SW480 (cell line): Measurements from ENCODE around the gene NENF.

Experiments used
- DNase-seq: peaks from one replicate; pipeline ENCODE4 v3.0.0-alpha.2; 2016; ENCODE audit warnings: low spot score

The NENF gene

DNA sequence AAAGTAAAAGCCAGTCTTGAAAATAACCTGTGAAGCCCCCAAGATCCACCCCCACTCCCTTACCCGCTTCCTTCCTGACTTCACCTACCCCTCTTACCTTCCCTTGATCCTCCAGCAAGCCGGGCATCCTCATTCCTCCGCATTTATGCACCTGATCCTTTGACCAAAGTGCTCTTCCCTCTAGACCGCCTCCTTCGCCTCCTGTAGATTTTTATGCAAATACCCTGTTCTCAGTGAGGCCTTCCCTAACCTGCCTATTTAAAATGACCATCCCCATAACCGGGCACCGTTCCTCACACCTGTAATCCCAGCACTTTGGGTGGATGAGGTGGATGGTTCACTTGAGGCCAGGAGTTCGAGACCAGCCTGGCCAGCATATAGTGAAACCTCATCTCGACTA is 1.1 kb upstream of the NENF start:
- DNase-seq = no peak

DNA sequence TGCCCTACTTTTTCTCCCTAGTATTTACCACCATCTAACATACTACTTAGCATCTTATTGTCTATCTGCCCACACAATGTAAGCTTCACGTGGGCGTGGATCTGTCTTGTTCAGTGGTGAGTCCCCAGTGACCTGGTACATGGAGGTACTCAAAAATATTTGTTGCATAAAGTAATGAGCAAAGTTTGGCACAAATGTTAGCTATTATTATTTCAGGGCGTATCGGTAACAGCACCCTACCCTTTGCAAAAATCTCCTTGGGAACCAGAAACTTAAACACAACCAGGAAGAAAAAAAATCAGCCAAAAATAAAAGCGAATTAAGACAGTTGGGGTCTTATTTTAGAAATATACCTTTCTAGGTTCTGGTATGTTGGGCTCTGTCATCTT is 454 bp upstream of the NENF start:
- DNase-seq = peak; percentile 10

DNA sequence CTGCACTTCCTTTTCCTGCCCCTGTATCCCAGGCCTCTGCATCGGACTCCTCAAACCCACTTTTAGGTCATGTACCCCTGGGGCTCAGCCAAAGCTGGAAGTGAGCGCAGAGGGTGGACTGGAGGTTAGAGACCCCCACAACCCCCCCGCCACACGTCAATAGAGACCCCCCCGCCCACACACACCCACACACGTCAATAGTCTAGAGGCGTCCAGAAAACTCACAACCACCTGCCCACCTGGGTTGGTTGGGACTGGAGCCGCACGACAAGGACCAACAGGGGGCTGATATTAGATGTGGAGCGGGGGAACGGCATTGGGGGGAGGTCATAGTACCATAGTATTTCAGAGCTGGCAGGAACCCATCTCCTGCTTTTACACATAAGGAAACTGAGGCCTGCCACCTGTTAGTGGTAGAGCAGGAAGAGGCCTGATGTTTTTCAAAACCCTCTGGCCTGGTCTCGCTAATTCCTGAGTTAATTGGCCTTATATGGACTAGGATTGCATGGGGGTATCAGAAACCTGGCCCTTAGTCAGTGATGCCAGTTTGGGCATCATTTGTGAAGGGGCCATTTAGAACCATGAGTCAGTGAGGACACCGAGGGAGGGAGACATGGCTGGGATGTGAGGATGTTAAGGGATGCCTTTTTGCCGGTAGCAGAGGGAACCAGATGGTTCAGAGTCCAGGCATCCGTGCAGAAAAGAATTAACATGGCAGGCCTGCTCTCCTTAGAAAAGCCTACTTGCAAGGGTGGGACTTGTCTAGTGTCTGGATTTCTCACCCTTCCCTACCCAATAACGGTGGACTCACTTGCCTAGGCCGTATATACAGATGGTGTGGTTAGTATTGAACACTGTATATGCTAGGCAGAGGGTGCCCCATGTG is 1.1 kb downstream of the NENF start:
- DNase-seq = no peak

DNA sequence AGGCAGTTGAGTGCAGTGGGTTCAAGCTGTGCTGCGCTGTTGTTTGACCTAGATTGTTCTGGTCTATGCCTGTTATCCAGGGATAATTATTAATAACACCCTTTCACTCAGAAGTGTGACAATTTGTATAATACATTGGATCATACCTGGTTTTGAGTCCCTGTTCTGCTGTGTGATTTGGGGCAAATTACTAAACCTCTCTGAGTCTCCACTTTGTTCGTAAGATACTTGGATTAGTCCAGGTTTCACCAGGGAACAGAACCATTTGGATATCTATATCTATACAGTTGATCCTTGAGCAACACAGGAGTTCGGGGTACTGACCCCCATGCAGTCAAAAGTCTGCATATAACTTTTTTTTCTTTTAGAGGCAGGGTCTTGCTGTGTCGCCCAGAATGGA is 2.3 kb downstream of the NENF start:
- DNase-seq = no peak

DNA sequence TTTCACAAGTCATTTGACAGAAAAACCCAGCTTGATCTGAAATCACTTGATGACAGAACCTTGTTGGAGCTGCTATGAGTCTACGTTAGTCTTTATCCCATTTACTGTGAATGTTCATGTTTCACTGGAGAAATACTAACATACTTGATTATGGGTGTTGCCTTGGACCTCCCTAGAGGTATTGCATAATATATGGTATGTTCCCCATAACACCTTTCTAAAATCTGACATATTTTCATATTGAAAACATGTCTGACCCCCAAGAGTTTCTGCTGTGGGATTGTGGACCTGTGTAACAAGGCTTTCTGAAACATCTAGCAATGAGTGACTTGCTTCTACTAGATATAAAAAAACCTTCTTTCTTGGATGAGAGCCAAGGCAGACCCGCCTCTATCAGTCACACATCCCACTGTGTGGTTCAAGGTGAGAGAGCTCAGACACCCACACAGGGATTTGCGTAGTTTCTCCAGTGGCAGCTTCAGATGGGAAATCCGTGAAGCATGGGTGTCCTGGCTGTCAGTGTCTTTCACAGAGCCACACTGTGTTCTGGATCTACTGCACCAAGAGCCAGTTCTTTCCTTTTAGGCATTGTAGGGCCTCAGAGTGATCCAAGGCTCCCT is 4.6 kb downstream of the NENF start:
- peak; percentile 15 for DNase-seq

DNA sequence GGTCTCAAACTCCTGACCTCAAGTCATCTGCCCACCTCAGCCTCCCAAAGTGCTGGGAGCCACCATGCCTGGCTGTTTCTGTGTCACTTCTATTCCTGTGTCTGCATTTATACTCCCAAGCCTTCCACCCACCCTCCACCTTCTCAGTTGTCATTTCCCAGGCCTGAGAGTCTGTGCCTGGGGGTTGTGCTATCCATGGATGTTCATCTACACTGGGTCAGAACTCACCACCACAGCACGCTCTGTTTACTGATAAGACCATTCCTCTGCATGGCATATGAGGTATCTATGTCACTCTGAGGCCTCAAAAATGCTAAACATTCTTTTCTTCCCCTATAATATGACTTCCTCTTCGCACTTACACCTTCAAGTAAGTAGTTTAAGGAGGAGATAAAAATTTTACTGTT is 6.1 kb downstream of the NENF start:
- no peak for DNase-seq

DNA sequence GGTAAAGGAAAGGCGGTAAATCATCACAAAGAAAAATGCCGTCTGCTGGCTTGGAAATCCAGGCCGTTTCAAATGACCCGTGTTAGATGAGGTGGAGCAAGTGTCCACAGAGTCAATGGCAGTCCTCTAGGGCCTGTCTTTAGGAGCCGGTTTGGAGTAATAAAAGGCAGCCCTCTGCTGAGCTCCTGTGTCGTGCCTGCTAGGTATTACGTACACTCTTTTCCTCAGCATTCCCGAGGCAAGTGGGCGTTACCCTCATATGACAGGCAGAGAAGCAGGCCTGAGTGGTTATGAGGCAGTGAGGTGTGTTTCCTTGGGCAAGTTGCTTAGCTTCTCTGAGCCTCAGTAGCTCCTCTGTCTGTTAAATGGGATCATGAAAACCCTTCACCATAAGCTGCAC is 7.7 kb downstream of the NENF start:
- no peak for DNase-seq

DNA sequence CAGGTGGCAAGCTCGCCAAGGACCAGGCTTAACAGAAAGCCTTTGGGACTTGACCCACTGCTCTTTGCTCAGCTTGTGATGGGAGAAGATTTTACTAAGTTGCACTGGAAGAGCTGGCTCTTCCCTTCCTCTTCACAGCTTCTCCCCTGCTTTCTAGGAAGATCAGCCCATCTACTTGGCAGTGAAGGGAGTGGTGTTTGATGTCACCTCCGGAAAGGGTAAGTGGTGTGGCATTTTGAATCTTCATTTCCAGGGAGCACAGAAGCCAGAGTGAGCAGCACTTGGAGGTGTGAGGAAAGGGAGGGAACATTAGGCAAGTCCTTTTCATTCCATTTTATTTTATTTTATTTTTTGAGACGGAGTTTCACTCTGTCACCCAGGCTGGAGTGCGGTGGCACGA is 9.7 kb downstream of the NENF start:
- DNase-seq = no peak

DNA sequence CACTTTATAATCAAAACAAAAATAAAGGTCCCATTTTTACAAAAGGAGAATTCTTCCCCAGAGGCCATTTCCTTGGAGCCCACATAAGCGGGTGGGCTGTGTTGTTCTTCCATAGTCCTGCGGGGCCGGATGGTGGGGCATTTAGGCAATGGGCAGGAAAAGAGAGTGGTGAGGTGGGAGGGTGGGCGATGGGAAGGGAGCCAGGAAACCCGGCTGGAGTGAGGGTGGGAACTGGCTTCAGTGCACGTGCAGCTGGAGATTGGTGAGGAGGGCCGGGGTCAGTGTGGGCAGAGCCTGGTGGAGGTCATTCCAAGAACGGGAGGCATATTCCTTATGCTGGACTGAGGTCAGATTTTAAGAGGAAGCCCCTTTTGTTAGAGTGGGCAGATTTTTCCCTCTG is 13.6 kb downstream of the NENF start:
- no peak for DNase-seq

DNA sequence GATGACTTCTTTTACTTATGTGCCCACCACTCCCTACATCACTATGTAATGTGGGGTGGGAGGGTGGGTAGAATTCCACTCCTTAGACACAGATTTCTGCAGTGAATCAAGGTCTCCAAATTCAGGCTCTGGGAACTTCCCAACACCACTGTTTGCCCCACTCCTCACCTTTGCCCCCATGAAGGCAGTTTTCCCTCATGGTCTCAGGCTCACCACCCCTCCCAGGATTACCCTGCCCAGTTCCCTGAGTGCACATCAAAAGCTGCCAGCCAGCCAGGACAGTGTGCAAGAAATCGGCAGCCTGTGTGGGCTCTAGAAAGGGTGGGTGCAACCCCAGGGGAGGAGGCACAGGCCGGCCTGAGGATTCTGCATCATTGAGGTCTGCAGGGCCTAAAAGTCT is 14.8 kb downstream of the NENF start:
- no peak for DNase-seq

DNA sequence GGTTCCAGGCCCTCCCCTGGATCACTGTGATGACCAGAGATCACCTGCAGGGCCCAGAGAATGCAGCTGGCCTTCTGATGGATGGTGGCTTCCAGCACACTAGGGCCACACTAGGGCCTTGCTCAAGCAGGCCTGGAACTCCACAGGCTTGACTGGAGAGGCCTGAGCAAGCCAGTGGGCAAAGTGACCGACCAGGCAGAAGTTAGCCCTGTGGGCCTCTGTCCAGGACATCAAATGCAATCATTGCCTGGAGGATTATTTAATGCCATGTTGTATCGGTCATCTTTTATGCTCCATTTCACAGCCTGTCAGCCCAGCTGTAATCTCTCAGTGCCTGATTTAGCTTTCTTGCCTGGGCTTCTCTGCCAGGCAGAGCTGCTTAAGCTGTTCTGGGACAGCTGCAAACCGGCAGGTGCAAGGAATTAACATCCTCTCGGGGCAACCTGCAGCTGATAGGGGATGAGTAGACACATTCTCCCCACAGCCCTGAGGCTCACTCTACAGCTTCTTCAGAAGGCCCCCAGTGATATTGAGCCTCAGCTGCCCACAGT is 17.7 kb downstream of the NENF start:
- DNase-seq = no peak

DNA sequence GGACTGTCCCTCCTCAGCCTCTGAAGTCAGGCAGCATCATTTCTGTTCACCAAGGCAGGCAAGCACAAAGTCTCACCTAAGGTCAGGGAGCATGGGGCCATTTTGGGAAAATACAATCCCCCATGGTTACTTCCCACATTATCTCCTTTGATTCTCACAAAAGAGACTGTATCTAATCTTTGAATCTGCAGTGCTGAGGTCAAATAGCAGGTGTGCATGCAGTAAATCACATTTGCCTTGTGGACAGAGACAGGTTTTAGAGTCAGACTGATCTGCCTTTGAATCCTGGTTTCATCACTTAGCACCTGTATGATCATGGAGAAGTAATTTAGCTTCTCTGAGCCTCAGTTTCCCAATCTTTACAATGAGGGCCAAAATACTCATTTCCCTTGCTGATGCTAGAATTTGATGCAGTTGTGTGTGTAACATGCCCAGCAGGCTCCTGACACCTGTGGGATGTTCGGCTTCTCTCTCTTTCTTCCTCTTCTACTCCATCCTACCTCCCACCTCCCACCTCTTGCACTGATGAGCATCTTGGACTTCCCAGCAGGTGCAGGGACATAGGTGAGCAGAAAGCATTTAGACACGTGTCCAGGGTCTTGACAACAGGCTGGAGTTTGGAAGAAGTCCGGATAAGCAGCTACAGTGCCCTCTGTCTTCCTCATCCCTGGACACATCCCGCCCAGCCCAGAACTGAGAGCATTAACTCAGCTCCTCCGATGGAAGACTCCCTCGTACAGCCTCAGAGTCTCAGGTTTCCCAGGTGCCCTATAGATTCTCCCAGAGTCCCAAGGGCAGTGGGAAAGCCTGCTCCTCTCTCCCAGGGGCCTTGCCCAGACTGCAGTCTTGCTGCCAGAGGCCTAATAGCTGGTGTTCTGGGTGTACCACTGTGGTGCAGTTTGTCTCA is 18.9 kb downstream of the NENF start:
- DNase-seq = no peak

DNA sequence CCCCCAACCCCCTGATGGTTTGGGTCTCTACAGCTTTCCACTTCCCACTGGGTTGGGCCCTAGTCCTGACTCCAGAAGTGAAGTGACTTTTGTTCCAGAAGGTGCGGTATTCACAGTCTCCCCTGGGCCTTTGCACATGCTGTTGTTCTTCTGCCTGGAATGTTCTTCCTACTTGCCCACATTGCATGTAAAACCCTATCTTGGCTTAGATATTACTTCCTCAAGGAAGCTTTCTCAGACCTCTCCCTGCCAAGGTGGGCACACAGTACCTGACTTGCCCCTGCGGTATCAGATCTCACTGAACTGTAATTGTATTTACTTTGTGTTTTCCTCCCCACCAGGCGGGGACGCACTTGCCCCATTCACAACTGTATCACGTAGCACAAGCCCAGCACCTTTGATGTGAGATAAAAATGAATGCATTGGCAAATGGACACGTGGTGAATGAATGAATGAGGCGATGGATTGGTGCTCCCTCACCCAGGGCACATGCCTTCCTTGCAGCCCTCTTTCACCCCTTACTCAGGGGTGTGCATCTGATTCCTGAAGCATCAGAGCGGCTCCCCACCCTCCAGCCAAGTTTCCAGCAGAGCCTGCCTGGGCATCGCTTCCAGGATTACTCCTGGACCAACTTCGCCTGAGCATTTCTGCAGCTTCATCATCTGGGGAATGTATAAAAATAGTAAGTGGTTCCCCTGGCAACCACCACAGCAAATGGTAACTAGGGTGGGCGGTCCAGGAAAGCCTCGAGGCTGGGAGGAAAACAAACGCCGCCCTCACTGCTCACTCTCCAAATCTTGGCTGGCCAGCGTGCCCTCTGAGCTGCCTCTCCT is 19.8 kb downstream of the NENF start:
- no peak for DNase-seq

DNA sequence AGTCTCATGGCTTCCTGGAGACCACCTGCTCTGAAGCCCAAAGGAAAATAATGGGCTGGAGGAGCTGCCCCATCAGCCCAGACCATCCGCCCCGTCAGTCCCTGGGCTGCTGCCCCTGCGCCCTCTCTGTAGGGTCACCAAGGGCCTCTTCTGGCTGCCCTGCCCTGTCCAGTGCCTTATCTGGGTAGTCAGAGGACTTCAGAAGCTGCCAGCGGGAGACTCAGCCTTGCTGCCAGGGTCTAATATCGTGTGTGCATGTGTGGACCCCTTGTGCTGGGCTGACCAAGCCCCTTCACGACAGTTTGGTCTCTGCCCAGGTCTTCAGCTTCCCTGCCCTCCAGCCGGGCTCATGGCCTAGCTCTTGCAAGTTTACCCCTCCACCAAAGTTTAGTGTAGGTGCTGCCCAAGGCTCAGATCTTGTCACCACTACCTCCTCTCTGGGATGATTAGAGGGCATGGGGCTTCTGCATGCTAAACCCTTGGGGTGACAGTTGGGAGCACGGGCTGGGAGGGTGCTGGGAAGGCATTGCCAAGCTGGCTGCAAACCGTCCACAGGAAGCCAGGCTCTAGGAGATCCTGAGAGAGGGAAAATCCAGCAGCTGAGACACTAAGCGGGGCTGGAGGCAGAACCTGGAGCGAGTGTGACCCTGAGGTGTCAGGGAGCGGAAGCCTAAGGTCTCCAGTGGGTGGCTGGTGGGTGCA is 20.6 kb downstream of the NENF start:
- no peak for DNase-seq

DNA sequence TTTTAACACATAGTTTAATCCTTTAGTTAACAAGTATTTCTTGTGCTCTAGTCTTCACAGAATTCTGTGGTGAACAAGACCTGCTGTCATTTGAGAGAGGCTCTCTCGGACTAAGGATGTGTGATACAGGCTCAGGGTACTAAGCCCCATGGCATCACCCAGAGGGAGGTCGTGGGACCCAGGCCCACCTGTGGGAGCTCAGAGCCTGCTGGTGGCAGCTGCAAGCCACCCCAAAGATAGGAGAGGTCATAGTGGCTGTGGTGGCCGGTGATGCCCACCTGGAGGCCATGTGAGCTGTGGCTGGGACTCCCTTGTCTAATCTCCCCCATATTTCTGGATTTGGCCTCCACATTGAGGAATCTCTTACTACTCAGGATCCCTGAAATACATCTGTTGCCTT is 22.0 kb downstream of the NENF start:
- DNase-seq = no peak

DNA sequence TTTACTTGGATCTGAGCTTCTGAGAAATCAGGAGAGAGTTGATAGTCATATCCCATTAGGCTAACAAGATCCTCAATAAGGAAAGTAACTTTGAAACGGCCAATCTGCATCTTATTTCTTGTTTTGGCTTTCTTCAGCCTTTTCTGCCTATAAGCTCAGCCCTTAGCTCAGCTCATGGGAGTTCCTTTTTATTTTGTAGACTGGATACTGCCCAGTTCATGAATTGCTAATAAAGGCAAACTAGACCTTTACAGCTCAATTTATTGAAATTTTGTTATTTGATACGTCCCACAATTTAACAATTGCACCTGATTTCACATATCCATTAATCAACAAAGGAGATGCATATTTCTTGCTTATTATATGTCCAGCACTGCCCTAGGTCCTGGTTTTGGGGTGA is 22.7 kb downstream of the NENF start:
- no peak for DNase-seq

DNA sequence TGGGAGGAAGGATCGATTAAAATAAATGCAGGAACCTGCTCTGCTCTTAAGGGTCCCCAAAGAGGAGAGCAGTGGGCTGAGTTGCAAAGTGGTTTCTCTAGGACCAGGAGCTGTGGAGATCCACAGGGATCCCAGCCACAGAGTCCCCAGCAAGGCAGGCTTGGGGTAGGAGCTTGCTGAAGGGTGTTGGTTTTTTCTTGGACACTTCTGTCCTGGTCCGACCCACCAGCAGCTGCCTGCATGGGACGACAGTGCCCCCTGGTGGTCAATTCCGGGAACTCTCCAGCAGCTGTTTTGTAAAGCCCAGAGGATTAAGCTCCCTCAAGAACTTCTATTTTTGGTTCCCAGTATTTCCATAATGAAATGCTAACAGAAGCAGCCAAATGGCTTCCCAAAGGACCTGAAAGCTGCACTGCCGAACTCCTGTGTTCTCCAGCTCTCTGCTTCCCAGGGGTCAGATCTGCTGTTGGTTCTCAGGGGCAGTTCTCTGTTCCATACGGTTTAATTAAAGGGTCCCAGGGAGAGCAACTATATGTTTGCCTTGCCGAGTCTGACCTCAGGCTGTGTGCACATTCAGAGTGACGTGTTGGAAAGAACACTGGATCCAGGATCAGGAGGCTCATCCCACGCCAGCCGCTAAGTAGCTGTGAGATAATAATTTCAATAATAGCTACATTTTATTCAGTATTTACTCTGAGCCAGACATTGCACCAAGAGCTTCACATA is 23.2 kb downstream of the NENF start:
- DNase-seq = peak; percentile 65

DNA sequence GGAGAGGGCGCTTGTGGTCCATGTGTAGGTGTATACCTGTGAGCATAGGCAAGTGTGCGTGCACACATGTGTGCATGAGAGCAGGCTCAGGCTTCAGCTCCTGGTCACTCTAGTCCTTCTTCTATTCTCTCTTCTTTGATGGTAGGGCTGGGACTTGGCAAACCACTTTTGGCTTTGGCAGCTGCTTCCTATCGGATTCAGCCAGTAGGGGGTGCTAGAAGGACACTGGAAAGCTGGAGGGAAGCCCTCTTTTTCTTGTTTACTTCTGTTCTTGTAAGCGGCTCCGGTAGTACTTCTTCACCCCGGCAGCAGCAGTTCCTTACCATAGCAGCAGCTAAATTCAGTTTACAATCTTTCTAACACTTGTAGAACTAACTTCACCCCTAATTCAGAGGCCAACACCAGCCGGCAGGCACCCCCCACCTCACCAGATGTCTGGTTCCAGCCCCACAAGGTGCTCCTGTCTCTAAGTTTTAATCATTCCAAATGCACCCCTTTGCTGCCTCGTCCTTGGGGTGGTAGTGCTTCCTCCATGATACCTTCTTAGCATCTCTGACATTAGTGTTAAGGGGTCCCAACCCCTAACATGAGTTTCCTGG is 25.1 kb downstream of the NENF start:
- peak; percentile 51 for DNase-seq

DNA sequence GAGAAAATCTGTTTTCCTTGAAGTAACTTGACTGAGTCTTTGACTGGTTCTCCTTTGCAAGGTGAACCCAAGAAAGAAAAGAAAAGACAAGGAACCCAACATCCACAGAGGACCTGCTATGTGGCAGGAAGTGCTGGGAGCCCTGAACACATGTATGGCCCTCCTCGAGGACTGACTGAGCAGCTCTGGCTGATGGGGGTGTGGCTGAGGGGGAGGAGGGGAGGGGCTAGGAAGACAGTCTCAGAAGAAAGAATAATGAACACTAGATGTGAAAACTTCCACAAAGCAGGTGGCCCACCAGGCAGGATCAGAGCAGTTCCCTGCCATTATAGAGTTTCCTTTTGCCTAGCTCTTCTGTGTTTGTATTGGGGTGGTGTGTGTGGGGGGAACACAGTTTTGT is 26.1 kb downstream of the NENF start:
- DNase-seq = no peak

DNA sequence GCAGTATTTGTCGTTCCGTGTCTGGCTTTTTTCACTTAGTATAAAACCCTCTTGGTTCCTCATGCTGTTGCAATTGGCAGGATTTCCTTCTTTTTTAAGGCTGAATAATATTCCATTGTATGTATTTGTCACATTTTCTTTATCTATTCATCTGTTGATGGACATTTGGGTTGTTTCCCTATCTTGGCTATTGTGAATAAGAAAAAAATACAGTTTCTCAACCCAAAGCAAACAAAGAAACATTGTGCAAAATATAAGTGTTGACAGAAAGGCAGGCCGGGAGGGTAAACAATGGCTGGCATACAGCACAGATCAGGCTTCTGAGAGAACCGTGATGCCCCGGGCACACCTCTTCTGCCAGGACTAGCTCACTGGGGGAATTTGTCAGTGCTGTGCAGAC is 26.9 kb downstream of the NENF start:
- DNase-seq = no peak
